HG03354 (cell line): Measurements from ENCODE around the gene IQCK.

Source experiments
- ATAC-seq: cut with Tn5 transposase; IDR thresholded peaks from one replicate; pipeline ENCODE4 v1.9.1; 2021; ENCODE audit warnings: mild to moderate bottlenecking; ENCODE audit not compliant: unreplicated experiment, poor library complexity, severe bottlenecking

Gene IQCK

DNA sequence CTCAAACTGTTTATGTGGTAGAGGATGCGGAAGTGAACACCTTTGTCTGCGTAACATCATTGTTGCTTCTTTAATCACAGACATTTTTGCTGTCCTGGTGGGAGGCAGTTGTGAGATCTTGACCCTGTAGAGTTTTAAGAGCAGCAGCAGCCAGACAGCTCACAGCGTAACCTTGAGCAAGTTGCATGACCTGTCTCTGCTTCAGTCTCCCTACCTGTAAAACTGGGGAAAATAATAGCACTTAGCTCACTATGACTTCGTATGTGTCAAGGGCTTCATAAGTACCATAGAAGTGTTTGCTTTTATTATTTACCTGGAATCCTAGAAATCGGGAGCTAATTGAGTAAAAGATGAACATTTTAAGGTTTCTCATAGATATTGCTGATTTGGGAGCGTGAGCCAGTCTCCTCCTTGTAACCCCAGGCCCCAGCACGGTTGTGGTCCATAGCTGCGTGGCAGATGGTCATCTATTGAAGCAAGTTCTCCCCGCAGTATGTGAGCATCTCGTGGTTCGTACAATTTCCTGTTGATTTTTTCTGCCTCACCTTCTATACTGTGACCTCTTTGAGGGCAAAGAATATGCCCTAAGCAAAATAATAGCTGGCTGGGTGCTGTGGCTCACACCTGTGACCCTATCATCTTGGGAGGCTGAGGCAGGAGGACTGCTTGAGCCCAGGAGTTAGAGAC lies 132.2 kb downstream of the IQCK start:
- ATAC-seq = no peak

- no peak for ATAC-seq
These were observed 133.4 kb downstream of the IQCK start for GRCh38 chr16:19851476-19851875.

DNA sequence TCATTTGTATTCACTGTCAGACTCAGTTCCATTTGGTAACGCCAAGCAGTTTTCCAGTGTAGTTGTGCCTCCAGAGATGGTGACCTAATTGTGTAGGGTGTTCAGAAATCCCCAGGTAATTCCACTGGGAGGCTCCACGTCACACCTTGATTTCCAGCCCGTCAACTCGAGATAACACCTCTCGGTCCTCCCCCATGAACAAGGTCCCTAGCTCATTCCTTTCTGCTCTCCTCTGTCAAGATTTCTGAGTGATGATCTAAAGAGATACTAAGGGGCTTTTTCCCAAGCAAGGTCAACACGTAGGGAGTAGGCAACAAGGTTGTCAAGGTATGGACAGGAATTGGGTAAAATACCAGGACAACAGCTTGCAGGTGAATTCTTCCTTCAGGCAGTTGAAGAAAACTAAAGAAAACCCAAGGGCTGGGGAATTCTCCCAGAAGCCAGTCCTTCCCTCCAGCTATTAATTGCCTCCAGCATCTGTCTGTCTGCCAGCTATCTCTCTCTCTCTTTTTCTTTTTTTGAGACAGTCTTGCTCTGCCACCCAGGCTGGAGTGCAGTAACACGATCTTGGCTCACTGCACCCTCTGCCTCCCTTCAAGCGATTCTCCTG lies 135.2 kb downstream of the IQCK start:
- no peak for ATAC-seq

- ATAC-seq = no peak
These were observed 135.9 kb downstream of the IQCK start for GRCh38 chr16:19853742-19854542.

DNA sequence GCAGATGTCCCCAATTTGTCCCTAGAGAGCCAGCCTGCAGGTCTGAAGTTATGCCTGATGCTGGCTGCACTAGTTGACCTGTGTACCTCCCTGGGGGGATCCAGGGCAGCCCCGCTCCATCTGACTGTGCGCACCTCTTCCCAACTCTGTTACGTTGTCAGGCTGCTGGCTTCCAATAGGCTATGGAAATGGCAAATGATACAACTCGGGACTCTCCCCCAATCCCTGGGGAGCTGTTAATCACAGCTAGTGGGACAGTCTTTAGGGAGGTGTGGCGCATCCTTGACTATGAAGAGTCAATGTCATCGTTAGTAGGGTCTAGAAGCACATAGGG lies 136.4 kb downstream of the IQCK start:
- ATAC-seq = no peak

DNA sequence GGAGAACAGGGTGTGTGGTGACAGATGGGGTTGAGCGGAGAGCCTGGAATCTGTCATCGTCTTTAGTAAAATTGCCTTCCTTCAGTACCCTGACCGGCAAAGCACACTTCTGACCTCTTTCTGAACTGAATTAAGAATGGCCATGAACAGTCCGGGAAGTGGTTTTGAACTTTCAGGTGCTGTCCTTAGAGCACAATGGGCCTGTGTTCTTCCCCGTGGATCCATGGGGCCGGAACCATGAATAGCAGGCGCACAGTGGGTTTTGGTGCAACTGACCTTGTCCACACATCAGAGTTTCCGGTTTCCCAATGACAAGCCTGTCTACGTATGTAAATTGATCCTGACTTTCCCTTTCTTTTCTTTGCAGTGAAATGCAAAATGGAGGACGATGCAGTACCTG lies 138.0 kb downstream of the IQCK start:
- no peak for ATAC-seq

DNA sequence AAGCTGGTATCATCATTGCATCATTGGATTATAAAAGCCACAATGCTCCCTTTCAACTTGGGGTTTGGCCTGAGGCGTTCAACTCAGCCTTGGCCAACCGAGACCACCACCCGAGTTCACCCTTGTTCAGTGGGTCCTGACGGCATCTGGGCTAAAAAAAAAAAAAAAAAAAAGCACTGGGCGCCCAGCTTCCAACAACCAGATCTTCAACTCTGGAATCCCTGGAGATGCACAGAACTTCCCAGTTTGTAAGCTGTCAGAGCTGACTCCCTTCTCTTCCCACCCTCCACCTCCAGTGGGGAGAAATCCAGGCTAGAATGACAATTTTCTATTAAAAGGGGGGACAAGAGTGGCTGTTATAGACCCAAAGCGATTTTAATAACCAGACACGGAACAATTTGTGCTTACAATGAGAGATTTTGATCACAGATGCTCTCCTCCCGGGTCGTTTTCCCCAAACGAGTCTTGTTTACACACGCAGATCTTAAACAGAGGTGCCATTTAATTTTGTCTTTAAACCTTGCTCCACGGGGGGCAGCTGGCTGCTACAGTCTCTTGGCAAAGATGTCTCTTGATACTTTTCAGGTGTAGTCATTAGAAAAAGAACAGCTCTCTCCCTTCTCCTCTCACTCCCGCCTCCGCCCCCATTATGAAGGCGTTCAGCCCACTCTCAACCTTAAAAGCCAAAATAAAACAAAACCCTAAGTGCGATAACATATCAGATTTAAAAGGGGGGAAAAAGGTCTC lies 139.7 kb downstream of the IQCK start:
- ATAC-seq = no peak

GRCh38 chr16:19858340-19859018 lies 140.4 kb downstream of the IQCK start:
- ATAC-seq = no peak

- ATAC-seq = no peak
These were observed 141.1 kb downstream of the IQCK start for GRCh38 chr16:19859166-19859565.

GRCh38 chr16:19859603-19860002 lies 141.5 kb downstream of the IQCK start:
- no peak for ATAC-seq

DNA sequence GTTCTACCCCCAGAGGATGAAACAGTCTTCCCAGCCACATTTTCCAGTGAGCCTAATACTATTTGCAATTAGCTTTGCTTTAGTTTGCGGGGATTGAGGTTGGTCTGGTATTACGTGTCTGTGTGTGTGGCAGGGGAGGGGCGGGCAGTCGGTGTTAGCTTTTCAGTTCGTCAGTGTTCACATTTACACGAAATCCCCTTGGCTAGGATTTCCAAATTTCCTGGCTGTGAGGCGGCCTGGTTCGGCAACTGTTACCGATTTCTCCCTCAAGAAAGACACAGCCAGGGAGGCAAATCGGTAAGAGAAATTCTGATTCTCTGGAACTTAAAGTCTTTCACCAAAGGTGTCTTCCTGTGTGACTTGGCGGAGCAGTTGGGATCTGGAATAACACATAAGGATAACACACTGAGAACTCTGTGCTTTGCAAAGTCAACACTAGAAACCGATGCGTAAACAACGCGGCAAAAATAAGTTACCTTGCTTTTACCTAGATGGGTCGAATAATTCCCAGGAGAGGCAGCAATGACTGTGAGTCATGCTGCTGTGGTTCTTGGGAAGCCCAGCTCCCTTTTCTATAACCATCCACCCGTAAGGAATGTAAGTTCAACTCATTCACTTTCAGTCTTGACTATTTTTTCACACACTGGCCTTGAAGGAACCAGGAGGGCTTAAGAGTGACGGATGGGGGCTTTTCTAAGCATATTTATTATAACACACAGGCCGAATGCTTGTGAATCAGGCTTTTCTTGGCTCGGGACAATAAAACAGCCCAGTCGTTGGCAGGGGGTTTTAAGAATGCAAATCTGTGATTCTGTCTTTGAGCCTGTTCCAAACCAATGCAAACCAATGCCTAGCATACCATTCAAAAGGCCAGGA lies 142.3 kb downstream of the IQCK start:
- ATAC-seq = no peak

- ATAC-seq = no peak
These were observed 143.1 kb downstream of the IQCK start for GRCh38 chr16:19861133-19861532.

- ATAC-seq = no peak
These were observed 143.8 kb downstream of the IQCK start for GRCh38 chr16:19861811-19862327.

DNA sequence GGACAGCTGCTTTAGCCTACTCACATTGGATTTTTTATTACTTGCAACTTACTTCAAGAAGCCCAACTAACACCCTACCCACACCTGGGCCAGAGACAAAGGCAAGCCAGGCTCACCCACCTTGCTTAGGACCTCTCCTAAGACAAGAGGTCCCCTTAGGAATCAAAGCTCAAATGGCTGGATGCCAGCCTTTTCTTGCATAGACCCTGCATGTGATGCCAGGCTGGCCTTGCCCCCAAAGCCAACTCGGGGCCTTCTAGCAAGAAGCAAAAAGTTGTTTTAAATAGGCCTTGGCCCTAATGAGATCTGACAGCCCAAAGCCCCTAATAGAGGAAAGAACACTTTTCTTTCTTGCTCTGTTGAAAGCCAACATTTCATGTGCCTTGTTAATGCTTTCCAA lies 145.9 kb downstream of the IQCK start:
- no peak for ATAC-seq

DNA sequence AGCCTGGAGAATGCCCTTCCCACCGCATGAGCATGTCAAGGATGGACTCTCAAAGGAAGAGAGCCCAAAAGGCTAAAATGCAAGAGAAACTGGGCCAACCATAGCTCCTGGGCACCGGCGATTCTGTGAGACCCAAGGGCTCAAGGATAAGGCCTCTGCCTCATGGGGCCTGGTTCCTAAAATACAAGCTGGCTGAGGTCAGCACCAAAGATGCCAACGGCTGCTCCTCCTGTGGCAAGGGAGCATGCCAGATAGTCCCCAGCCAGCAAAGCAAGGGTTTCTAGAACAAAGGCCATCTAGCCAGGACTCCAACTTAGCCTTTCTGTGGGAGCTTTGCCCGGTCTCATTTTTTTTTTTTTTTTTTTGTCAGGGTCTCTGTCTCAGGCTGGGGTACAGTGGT lies 146.5 kb downstream of the IQCK start:
- no peak for ATAC-seq

DNA sequence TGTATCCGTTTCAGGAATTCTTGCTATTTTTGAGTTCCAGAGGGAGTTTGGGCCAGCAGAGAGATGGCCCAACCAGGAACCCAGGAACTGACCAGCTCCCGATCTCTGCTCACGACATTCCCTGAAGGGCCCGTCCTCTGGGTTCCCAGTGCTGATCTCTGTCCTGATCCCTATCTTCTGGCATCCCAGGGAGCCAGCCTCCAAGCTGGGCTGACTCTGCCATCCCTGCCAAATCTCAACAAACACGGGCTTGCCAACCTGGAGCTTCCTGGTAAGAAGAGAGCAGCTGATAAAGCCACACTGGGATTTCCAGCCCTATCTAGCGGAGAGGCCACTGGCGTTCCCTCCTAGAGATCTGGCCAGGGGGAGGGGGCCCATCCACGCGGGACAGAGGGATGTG lies 150.3 kb downstream of the IQCK start:
- ATAC-seq = no peak

DNA sequence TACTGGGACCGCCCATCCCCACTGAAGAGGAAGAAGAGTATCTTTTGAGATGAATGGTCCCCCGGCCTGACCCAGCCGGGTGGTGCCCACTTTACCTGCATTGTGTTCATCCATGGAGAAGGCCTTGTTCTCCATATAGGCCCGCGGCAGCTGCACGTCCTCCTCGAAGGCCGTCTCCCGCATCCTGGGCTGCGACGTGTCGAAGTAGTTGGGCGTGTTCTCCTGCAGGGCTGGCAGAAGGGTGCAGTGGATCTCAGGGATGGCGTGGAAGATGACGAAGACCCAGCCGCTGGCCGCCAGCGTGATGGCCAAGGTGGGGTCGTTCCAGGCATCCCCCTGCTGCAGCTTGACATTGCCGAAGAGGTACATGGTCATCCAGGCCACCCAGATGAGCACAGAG lies 153.7 kb downstream of the IQCK start:
- ATAC-seq = no peak

GRCh38 chr16:19872179-19872863 lies 154.2 kb downstream of the IQCK start:
- no peak for ATAC-seq
